ENCODE data around the gene C10orf67.

The C10orf67 gene

DNA sequence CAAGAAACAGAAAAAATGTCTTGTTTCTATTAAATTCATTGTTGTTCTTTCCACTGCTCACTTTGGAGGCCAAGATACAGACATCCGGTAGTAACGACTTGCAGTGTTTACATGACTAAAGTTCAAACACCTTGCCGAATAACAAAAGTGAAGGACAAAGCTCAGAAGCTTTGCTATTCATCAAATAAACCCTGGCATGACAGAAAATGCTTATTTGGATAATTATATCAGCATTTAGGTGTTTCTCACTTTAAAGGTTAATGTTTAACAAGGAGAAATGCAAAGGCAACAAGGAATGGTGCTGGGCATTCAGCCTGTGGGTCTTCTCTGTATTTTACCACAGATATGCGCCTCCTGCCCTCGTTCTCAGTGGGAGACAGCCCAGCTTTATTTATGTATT, 157.9 kb downstream of the C10orf67 start:
- Histone ChIP-seq H3K27me3 (no peaks in the 10 kb centered on the region), H3K9me3 (peaks cover 10% of the 10 kb centered on the region), H3K4me2 (no peak overlapping the region), H3K4me1 (no peaks in the 10 kb centered on the region), H3K27ac (no peak overlapping the region), H4K20me1 (no peaks in the 10 kb centered on the region), H3K4me3 (no peak overlapping the region), H3K9ac (no peak overlapping the region), H3K36me3 (no peaks in the 10 kb centered on the region)
- no peak for TF ChIP-seq Cebpa-rat (IDR thresholded peaks at IDR 0.05)

DNA sequence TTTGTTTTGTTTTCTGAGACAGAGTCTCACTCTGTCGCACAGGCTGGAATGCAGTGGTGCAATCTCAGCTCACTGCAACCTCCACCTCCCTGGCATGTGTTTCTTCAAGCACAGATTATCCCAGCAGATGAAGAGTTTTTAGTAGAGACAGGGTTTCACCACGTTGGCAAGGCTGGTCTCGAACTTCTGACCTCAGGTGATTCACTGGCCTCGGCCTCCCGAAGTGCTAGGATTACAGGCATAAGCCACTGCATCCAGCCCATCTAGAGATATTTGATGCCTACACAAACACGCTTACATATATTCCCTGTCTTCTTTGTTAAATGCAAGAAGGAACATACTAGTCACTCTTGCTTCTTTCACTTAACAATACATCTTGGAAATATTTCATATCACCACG, 158.4 kb downstream of the C10orf67 start:
- H3K9me3 ChIP-seq = peaks cover 4% of the 10 kb centered on the region
- H3K27me3 ChIP-seq = no peaks in the 10 kb centered on the region

DNA sequence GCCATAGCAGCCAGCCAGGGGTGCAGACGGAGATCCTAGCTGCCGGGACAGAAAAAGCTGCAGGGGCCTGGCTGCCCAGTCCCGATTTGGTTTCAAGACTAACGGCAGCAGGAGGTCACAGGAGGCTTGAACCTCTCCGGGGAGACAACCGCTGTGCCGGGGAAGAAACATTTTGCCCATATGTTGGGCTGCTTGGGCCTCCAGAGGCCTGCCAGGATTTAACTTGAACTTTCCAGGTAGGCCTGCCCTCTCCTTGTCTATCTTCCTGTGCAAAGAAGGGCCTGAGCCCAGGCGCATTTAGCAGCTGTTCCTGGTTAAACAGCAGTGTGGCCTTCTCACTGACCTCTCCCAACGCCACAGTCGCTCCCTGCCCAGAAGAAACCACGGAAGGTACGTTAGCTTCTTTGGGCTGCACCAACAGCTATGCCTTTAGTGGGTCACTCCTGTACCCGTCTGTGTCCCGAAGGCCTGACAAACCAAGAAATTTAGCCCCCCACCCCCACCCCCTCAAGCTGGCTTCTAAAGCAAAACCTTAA, 169.6 kb downstream of the C10orf67 start:
- Histone ChIP-seq H3K4me3 (no peak overlapping the region), H3K36me3 (no peaks in the 10 kb centered on the region), H3K4me2 (no peak overlapping the region), H3K9me3 (peaks cover 33% of the 10 kb centered on the region), H4K20me1 (no peaks in the 10 kb centered on the region), H3K27ac (no peak overlapping the region), H3K27me3 (no peaks in the 10 kb centered on the region; the same call in 1 of the 2 replicates), H3K9ac (no peak overlapping the region), H3K4me1 (no peaks in the 10 kb centered on the region)
- TF ChIP-seq Cebpa-rat (IDR thresholded peaks at IDR 0.05) = no peak

More for the DNA sequence above, 158.4 kb downstream of the C10orf67 start:
- Histone ChIP-seq H3K4me3 (no peak overlapping the region), H3K36me3 (no peaks in the 10 kb centered on the region), H3K4me2 (no peak overlapping the region), H4K20me1 (no peaks in the 10 kb centered on the region), H3K4me1 (no peaks in the 10 kb centered on the region), H3K9ac (no peak overlapping the region), H3K27ac (no peak overlapping the region)
- no peak for TF ChIP-seq Cebpa-rat (IDR thresholded peaks at IDR 0.05)

DNA sequence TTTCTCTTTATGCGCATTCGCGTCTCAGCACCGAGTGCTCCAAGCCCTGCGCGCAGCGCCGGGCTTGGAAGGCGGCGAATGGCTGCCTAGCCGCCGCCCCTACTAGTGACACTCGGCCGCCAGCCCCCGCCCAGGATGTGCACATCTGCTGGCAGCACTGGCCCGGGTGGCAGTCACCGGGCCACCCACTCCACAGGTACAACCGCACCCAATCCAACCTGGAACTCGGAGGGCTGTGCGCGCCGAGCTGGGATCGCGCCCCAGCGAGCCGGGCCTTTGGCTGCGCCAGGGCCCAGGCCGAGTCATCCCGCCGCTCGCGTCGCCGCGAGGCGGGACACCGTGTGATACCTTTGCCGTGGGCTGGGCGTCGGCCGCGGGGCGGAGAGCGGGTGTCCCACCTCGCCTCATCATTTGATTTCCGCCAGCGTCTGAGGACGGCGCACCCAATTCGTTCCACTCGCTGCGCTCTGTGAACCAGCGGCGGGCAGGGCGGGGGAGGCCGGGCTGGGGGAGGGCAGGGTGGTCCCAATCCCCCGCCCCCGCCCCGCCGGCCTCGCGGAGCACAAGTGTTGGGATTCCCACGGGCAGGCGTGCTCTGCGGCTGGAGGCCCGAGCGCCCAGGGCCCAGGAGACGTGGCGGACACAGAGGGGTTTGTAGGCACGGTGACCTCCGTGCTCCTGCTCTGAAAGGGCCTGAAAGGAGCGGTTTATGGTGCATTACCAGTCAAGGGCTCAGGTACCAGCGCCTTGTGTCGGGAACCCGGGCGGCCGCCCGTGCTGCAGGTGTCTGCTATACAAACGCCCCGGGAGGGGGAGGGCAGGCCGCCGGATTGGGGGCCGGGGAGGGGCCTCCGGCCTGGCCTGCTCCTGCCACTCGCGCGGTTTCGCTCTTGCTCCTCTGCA, 170.3 kb downstream of the C10orf67 start:
- Histone ChIP-seq H3K36me3 (no peaks in the 10 kb centered on the region), H4K20me1 (no peaks in the 10 kb centered on the region), H3K9me3 (peaks cover 33% of the 10 kb centered on the region), H3K4me3 (no peak overlapping the region), H3K27me3 (no peaks in the 10 kb centered on the region; the same call in 1 of the 2 replicates), H3K9ac (no peak overlapping the region), H3K4me2 (no peak overlapping the region), H3K27ac (no peak overlapping the region), H3K4me1 (no peaks in the 10 kb centered on the region)
- TF ChIP-seq Cebpa-rat (IDR thresholded peaks at IDR 0.05) = no peak

DNA sequence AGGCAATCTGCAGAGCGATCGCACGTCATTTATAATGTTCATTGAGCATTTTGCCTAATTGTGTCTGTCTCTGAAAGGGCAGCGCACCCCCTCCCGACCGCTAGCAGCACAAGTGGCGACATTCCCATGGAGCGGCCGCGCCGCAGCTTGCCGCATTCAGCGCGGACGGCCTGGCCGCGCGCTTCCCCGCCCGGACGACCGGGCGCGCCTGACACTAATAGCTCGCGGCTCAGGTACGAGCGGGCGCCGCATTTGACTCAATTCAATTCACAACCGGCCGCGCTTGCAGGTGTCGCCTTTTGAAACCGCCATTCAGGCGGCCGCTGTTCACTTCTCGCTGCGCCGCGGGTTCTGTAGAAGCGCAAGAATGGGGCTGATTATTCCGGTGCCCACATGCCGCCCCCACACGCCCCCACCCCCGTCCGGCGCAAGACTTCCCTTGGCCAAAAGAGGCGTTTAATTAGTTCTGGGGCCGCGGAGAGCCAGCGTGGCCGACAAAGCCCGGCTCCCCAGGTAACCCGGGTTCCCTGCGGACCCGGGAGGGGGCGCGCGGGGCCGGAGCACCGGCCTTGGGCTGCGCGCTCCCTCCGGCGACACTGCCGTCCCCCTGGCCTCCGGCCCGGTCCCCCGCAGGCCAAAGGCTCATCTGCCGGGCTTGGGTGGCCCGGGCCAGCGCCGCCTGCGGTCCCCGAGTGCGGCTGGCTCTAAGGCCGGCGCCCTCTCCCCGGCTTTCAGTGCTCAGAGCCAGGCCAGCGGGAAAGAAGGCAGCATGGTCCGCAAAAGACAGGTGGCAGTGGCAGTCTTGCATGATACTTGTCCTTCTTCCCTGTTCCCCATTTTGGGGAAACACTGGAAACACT, 171.2 kb downstream of the C10orf67 start:
- Histone ChIP-seq H3K9me3 (peaks cover 33% of the 10 kb centered on the region), H3K4me1 (no peaks in the 10 kb centered on the region), H3K27me3 (no peaks in the 10 kb centered on the region; the same call in 1 of the 2 replicates), H3K36me3 (no peaks in the 10 kb centered on the region), H3K9ac (no peak overlapping the region), H3K4me2 (no peak overlapping the region), H4K20me1 (no peaks in the 10 kb centered on the region), H3K27ac (no peak overlapping the region), H3K4me3 (no peak overlapping the region)
- no peak for TF ChIP-seq Cebpa-rat (IDR thresholded peaks at IDR 0.05)

DNA sequence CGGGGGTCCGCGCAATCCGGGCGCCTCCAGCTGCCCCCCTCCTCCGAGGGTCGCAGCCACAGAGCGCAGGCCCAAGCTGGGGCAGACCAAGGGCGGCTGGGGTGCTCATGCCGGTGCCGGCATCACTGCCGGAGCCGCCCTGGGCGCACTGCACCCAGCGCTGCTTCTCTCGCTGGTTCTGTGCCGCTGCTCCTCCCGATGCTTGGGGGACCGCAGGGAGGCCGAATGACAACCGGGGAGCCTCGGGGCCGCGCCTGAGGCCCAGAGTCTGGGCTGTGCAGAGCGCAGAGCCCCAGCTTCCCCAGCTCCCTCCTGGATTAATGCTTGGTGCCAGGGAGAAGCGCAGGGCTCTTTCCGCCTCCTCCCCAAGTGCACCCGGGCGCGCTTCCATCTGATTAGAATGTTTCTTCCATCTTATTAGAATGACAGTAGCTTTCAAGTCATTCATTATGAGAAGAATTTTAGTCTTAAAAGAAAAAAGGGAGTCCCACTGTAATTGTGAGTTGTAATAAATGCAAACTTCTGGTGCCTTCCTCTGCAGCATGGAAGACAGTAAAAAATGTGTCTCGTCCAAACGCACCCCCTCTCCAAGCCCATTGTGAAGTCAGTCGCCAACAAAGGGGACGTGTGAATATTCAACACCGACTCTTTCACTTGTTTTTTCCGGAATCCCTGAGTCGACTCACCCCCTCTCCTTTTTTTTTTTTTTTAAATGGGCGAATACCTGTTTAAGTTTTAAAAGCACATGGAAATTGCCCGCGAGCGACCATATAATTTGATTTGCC, 172.0 kb downstream of the C10orf67 start:
- Histone ChIP-seq H3K9ac (no peak overlapping the region), H3K4me2 (no peak overlapping the region), H3K27me3 (no peaks in the 10 kb centered on the region; the same call in 1 of the 2 replicates), H3K4me3 (no peak overlapping the region), H3K36me3 (no peaks in the 10 kb centered on the region), H3K27ac (no peak overlapping the region), H4K20me1 (no peaks in the 10 kb centered on the region), H3K9me3 (peaks cover 33% of the 10 kb centered on the region), H3K4me1 (no peaks in the 10 kb centered on the region)
- TF ChIP-seq Cebpa-rat (IDR thresholded peaks at IDR 0.05) = no peak

DNA sequence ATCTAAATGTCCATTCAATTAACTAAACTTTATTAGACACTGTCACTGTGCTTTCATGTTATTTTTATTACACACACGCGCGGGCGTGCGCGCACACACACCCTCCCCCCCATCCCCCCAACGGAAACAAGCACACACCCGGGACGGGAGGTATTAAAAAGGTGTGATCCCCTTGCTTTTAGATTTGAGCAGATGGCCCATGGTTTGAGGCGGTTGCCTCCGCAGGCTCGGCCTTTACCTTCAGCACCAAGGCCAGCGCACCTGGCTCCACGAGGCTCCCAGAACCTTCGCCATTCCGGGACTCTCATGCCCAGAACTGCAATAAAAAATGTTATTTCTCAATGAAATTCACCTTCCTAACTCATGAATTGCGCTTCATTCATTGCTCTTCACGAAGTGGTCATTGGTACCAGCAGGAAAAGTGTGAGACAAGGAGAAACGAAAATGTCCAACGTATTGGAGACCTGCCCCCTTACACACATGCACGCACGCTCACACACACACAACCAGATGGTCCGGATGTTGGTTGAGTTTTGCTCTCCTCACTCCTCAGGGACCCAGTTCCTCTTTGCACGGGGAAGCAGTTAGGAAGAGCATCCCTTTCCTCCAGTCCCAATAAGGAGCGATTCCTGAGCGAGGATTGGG, 173.2 kb downstream of the C10orf67 start:
- Histone ChIP-seq H3K9ac (no peak overlapping the region), H3K27me3 (no peaks in the 10 kb centered on the region; the same call in 1 of the 2 replicates), H3K27ac (no peak overlapping the region), H3K36me3 (no peaks in the 10 kb centered on the region), H4K20me1 (no peaks in the 10 kb centered on the region), H3K4me2 (no peak overlapping the region), H3K4me1 (no peaks in the 10 kb centered on the region), H3K4me3 (no peak overlapping the region), H3K9me3 (peaks cover 33% of the 10 kb centered on the region)
- TF ChIP-seq Cebpa-rat (IDR thresholded peaks at IDR 0.05) = no peak

DNA sequence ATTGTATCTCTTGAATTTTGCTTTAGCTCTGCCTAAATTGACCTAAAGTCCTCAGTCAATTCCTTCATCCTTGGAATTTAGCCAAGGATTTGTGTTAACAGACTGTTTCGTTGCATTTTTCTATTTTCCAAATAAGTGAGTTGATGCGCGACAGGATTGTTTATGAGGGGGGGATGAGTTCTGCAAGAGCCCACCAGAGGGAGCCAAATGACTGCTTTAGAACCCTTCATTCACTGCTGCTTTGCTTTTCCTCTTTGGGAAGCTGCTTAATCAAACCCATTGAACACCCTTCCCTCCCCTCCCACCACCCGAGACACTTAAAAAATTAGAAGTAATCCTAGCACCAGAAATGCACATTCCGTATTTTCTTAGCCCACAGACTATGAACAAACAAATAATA, 186.2 kb downstream of the C10orf67 start:
- peaks cover 9% of the 10 kb centered on the region for H3K4me1 ChIP-seq
- no peaks in the 10 kb centered on the region for H3K27me3 ChIP-seq
- H3K9ac ChIP-seq = no peak overlapping the region
- no peaks in the 10 kb centered on the region for H4K20me1 ChIP-seq
- no peaks in the 10 kb centered on the region for H3K36me3 ChIP-seq
- H3K9me3 ChIP-seq = no peaks in the 10 kb centered on the region
- H3K27ac ChIP-seq = no peak overlapping the region
- TF ChIP-seq Cebpa-rat (IDR thresholded peaks at IDR 0.05) = no peak
- no peak overlapping the region; the same call in 1 of the 2 replicates for H3K4me3 ChIP-seq
- H3K4me2 ChIP-seq = peak overlapping the region; percentile 60
